ENCODE results near the gene RNF34.

The RNF34 gene

GRCh38 chr12:121448771-121449315 lies 48.9 kb downstream of the RNF34 start:
- H3K4me3 ChIP-seq (ENCODE audit: low read length), result no peak overlapping the region
- no peak overlapping the region for H4K8ac ChIP-seq (ENCODE audit: low read depth, low read length)
- peaks cover 1% of the 10 kb centered on the region for H3K36me3 ChIP-seq (ENCODE audit: control insufficient read depth, insufficient read depth, low read length)
- no peak overlapping the region for H2BK15ac ChIP-seq (replicated peaks; ENCODE audit: low read depth)
- H3K4me1 ChIP-seq (ENCODE audit: control insufficient read depth, low read depth, low read length), result no peaks in the 10 kb centered on the region
- H3K79me1 ChIP-seq (ENCODE audit: low read length), result peaks cover 2% of the 10 kb centered on the region
- WGBS (ENCODE audit: extremely low coverage, insufficient coverage, low lambda C conversion rate), result no CpG with 5 or more reads among the region's 16 CpGs
- H3K4me2 ChIP-seq (ENCODE audit: low read length), result no peak overlapping the region
- H3K9ac ChIP-seq (ENCODE audit: low read length), result no peak overlapping the region
- no peak overlapping the region for H3K4ac ChIP-seq (ENCODE audit: low read depth, low read length)
- H2BK5ac ChIP-seq (ENCODE audit: low read length), result no peak overlapping the region
- no peak overlapping the region for H3K56ac ChIP-seq (ENCODE audit: low read length)
- DNase-seq, result no peak
- H2BK120ac ChIP-seq (ENCODE audit: low read depth, low read length), result no peak overlapping the region
- no peak overlapping the region for H3K23ac ChIP-seq (ENCODE audit: low read length)
- no peaks in the 10 kb centered on the region for H3K79me2 ChIP-seq (ENCODE audit: control insufficient read depth, insufficient read depth, low read length)
- H3K18ac ChIP-seq (ENCODE audit: low read length), result no peak overlapping the region
- H3K27ac ChIP-seq (ENCODE audit: low read depth, low read length), result no peak overlapping the region
- H4K5ac ChIP-seq (ENCODE audit: low read length), result no peak overlapping the region
- H3K27me3 ChIP-seq (ENCODE audit: insufficient read depth, low read length, poor library complexity), result no peaks in the 10 kb centered on the region
- no peak overlapping the region for H2AK5ac ChIP-seq (ENCODE audit: low read length)

GRCh38 chr12:121451961-121452339 lies 52.0 kb downstream of the RNF34 start:
- Histone ChIP-seq H3K23ac (ENCODE audit: low read length) (no peak overlapping the region), H3K4me2 (ENCODE audit: low read length) (no peak overlapping the region), H4K5ac (ENCODE audit: low read length) (no peak overlapping the region), H4K8ac (ENCODE audit: low read depth, low read length) (no peak overlapping the region), H3K4ac (ENCODE audit: low read depth, low read length) (no peak overlapping the region), H3K27me3 (ENCODE audit: insufficient read depth, low read length, poor library complexity) (no peaks in the 10 kb centered on the region), H3K36me3 (ENCODE audit: control insufficient read depth, insufficient read depth, low read length) (no peaks in the 10 kb centered on the region), H3K56ac (ENCODE audit: low read length) (no peak overlapping the region), H3K4me3 (ENCODE audit: low read length) (no peak overlapping the region), H2BK120ac (ENCODE audit: low read depth, low read length) (no peak overlapping the region), H3K4me1 (ENCODE audit: control insufficient read depth, low read depth, low read length) (no peaks in the 10 kb centered on the region), H2BK5ac (ENCODE audit: low read length) (no peak overlapping the region), H2BK15ac (replicated peaks; ENCODE audit: low read depth) (no peak overlapping the region), H2AK5ac (ENCODE audit: low read length) (no peak overlapping the region), H3K79me2 (ENCODE audit: control insufficient read depth, insufficient read depth, low read length) (peaks cover 24% of the 10 kb centered on the region), H3K9ac (ENCODE audit: low read length) (no peak overlapping the region), H3K79me1 (ENCODE audit: low read length) (peaks cover 19% of the 10 kb centered on the region), H3K27ac (ENCODE audit: low read depth, low read length) (no peak overlapping the region), H3K18ac (ENCODE audit: low read length) (no peak overlapping the region)
- DNase-seq, result no peak
- no CpG with 5 or more reads among the region's 4 CpGs for WGBS (ENCODE audit: extremely low coverage, insufficient coverage, low lambda C conversion rate)

GRCh38 chr12:121452340-121452984 lies 52.5 kb downstream of the RNF34 start:
- Histone ChIP-seq H3K56ac (ENCODE audit: low read length) (no peak overlapping the region), H3K36me3 (ENCODE audit: control insufficient read depth, insufficient read depth, low read length) (no peaks in the 10 kb centered on the region), H2AK5ac (ENCODE audit: low read length) (no peak overlapping the region), H3K4me3 (ENCODE audit: low read length) (no peak overlapping the region), H4K8ac (ENCODE audit: low read depth, low read length) (no peak overlapping the region), H3K79me1 (ENCODE audit: low read length) (peaks cover 20% of the 10 kb centered on the region), H3K27ac (ENCODE audit: low read depth, low read length) (no peak overlapping the region), H2BK120ac (ENCODE audit: low read depth, low read length) (no peak overlapping the region), H3K18ac (ENCODE audit: low read length) (no peak overlapping the region), H3K4ac (ENCODE audit: low read depth, low read length) (no peak overlapping the region), H3K27me3 (ENCODE audit: insufficient read depth, low read length, poor library complexity) (no peaks in the 10 kb centered on the region), H3K79me2 (ENCODE audit: control insufficient read depth, insufficient read depth, low read length) (peaks cover 28% of the 10 kb centered on the region), H2BK5ac (ENCODE audit: low read length) (no peak overlapping the region), H3K9ac (ENCODE audit: low read length) (no peak overlapping the region), H4K5ac (ENCODE audit: low read length) (no peak overlapping the region), H3K23ac (ENCODE audit: low read length) (no peak overlapping the region), H3K4me2 (ENCODE audit: low read length) (no peak overlapping the region), H3K4me1 (ENCODE audit: control insufficient read depth, low read depth, low read length) (no peaks in the 10 kb centered on the region), H2BK15ac (replicated peaks; ENCODE audit: low read depth) (no peak overlapping the region)
- WGBS (ENCODE audit: extremely low coverage, insufficient coverage, low lambda C conversion rate), result no CpG with 5 or more reads among the region's 35 CpGs
- DNase-seq, result no peak

GRCh38 chr12:121452985-121453360 lies 53.1 kb downstream of the RNF34 start:
- Histone ChIP-seq H4K8ac (ENCODE audit: low read depth, low read length) (no peak overlapping the region), H3K18ac (ENCODE audit: low read length) (no peak overlapping the region), H4K5ac (ENCODE audit: low read length) (no peak overlapping the region), H3K79me2 (ENCODE audit: control insufficient read depth, insufficient read depth, low read length) (peaks cover 29% of the 10 kb centered on the region), H3K56ac (ENCODE audit: low read length) (no peak overlapping the region), H3K27ac (ENCODE audit: low read depth, low read length) (no peak overlapping the region), H3K9ac (ENCODE audit: low read length) (no peak overlapping the region), H2BK15ac (replicated peaks; ENCODE audit: low read depth) (no peak overlapping the region), H2BK120ac (ENCODE audit: low read depth, low read length) (no peak overlapping the region), H3K79me1 (ENCODE audit: low read length) (peaks cover 20% of the 10 kb centered on the region), H3K23ac (ENCODE audit: low read length) (no peak overlapping the region), H2BK5ac (ENCODE audit: low read length) (no peak overlapping the region), H3K36me3 (ENCODE audit: control insufficient read depth, insufficient read depth, low read length) (no peaks in the 10 kb centered on the region), H3K4me3 (ENCODE audit: low read length) (no peak overlapping the region), H3K4ac (ENCODE audit: low read depth, low read length) (no peak overlapping the region), H3K4me1 (ENCODE audit: control insufficient read depth, low read depth, low read length) (no peaks in the 10 kb centered on the region), H3K27me3 (ENCODE audit: insufficient read depth, low read length, poor library complexity) (no peaks in the 10 kb centered on the region), H2AK5ac (ENCODE audit: low read length) (no peak overlapping the region), H3K4me2 (ENCODE audit: low read length) (no peak overlapping the region)
- no CpG with 5 or more reads among the region's 39 CpGs for WGBS (ENCODE audit: extremely low coverage, insufficient coverage, low lambda C conversion rate)
- no peak for DNase-seq

GRCh38 chr12:121453629-121454028 lies 53.7 kb downstream of the RNF34 start:
- Histone ChIP-seq H3K4ac (ENCODE audit: low read depth, low read length) (no peak overlapping the region), H3K27me3 (ENCODE audit: insufficient read depth, low read length, poor library complexity) (no peaks in the 10 kb centered on the region), H3K18ac (ENCODE audit: low read length) (no peak overlapping the region), H2AK5ac (ENCODE audit: low read length) (no peak overlapping the region), H3K4me2 (ENCODE audit: low read length) (no peak overlapping the region), H3K36me3 (ENCODE audit: control insufficient read depth, insufficient read depth, low read length) (no peaks in the 10 kb centered on the region), H3K4me3 (ENCODE audit: low read length) (no peak overlapping the region), H3K27ac (ENCODE audit: low read depth, low read length) (no peak overlapping the region), H3K9ac (ENCODE audit: low read length) (no peak overlapping the region), H4K5ac (ENCODE audit: low read length) (no peak overlapping the region), H2BK15ac (replicated peaks; ENCODE audit: low read depth) (no peak overlapping the region), H2BK120ac (ENCODE audit: low read depth, low read length) (no peak overlapping the region), H3K79me1 (ENCODE audit: low read length) (peaks cover 22% of the 10 kb centered on the region), H3K4me1 (ENCODE audit: control insufficient read depth, low read depth, low read length) (no peaks in the 10 kb centered on the region), H4K8ac (ENCODE audit: low read depth, low read length) (no peak overlapping the region), H3K23ac (ENCODE audit: low read length) (no peak overlapping the region), H3K79me2 (ENCODE audit: control insufficient read depth, insufficient read depth, low read length) (peaks cover 31% of the 10 kb centered on the region), H3K56ac (ENCODE audit: low read length) (no peak overlapping the region), H2BK5ac (ENCODE audit: low read length) (no peak overlapping the region)
- no peak for DNase-seq
- WGBS (ENCODE audit: extremely low coverage, insufficient coverage, low lambda C conversion rate), result no CpG with 5 or more reads among the region's 18 CpGs

GRCh38 chr12:121454921-121455320 lies 55.0 kb downstream of the RNF34 start:
- Histone ChIP-seq H3K23ac (ENCODE audit: low read length) (no peak overlapping the region), H2BK5ac (ENCODE audit: low read length) (no peak overlapping the region), H2BK120ac (ENCODE audit: low read depth, low read length) (no peak overlapping the region), H3K18ac (ENCODE audit: low read length) (no peak overlapping the region), H3K4me1 (ENCODE audit: control insufficient read depth, low read depth, low read length) (no peaks in the 10 kb centered on the region), H3K27me3 (ENCODE audit: insufficient read depth, low read length, poor library complexity) (no peaks in the 10 kb centered on the region), H2AK5ac (ENCODE audit: low read length) (no peak overlapping the region), H4K8ac (ENCODE audit: low read depth, low read length) (no peak overlapping the region), H3K4me3 (ENCODE audit: low read length) (no peak overlapping the region), H3K4me2 (ENCODE audit: low read length) (no peak overlapping the region), H3K56ac (ENCODE audit: low read length) (no peak overlapping the region), H3K79me1 (ENCODE audit: low read length) (peaks cover 20% of the 10 kb centered on the region), H2BK15ac (replicated peaks; ENCODE audit: low read depth) (no peak overlapping the region), H3K36me3 (ENCODE audit: control insufficient read depth, insufficient read depth, low read length) (no peaks in the 10 kb centered on the region), H3K4ac (ENCODE audit: low read depth, low read length) (no peak overlapping the region), H3K9ac (ENCODE audit: low read length) (no peak overlapping the region), H3K79me2 (ENCODE audit: control insufficient read depth, insufficient read depth, low read length) (peaks cover 31% of the 10 kb centered on the region), H3K27ac (ENCODE audit: low read depth, low read length) (no peak overlapping the region), H4K5ac (ENCODE audit: low read length) (no peak overlapping the region)
- no CpG with 5 or more reads among the region's 6 CpGs for WGBS (ENCODE audit: extremely low coverage, insufficient coverage, low lambda C conversion rate)
- DNase-seq, result no peak
